Measurements from ENCODE around the gene WDR55. TPM values are rescaled to one million over a fixed set of nuclear protein-coding genes. Genes with fewer than 3 reads are reported as not detected.
A peak's percentile ranks its signal among the peaks of the same experiment; 100 is the strongest.

The WDR55 gene
- total and polyA plus RNA-seq, 2 of the 13 experiments (the other 11 are each of a cell fraction or from before 2014, with no cell fraction given) = 17.7 to 18.2 TPM

- TF ChIP-seq ISL2 (CRISPR knock-in tag; IDR thresholded peaks at IDR 0.05) = peak; percentile 80
- no peak for TF ChIP-seq ZBTB49 (CRISPR knock-in tag; IDR thresholded peaks at IDR 0.05; ENCODE audit: borderline replicate concordance)
- peak; percentile 17; the same call in 1 of the 2 replicates for TF ChIP-seq ZNF205 (CRISPR knock-in tag; IDR thresholded peaks at IDR 0.05)
- TF ChIP-seq, protein P1, sequence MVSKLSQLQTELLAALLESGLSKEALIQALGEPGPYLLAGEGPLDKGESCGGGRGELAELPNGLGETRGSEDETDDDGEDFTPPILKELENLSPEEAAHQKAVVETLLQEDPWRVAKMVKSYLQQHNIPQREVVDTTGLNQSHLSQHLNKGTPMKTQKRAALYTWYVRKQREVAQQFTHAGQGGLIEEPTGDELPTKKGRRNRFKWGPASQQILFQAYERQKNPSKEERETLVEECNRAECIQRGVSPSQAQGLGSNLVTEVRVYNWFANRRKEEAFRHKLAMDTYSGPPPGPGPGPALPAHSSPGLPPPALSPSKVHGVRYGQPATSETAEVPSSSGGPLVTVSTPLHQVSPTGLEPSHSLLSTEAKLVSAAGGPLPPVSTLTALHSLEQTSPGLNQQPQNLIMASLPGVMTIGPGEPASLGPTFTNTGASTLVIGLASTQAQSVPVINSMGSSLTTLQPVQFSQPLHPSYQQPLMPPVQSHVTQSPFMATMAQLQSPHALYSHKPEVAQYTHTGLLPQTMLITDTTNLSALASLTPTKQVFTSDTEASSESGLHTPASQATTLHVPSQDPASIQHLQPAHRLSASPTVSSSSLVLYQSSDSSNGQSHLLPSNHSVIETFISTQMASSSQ (IDR thresholded peaks at IDR 0.05; ENCODE audit: low read depth) = no peak
- TF ChIP-seq, protein P1 (CRISPR knock-in tag; IDR thresholded peaks at IDR 0.05; ENCODE audit: borderline replicate concordance) = no peak; the same call in 1 of the 2 replicates
- TF ChIP-seq THYN1 (CRISPR knock-in tag; IDR thresholded peaks at IDR 0.05; ENCODE audit: borderline replicate concordance, low read depth) = no peak
- peak; percentile 86 for TF ChIP-seq STAT6 (CRISPR knock-in tag; IDR thresholded peaks at IDR 0.05; ENCODE audit: borderline replicate concordance)
- no peak for TF ChIP-seq ZBTB33 (CRISPR knock-in tag; IDR thresholded peaks at IDR 0.05)
- TF ChIP-seq NFATC3 (CRISPR knock-in tag; IDR thresholded peaks at IDR 0.05) = no peak
- no peak for TF ChIP-seq PBX2 (CRISPR knock-in tag; IDR thresholded peaks at IDR 0.05)
- TF ChIP-seq RFX5 (IDR thresholded peaks at IDR 0.05; ENCODE audit: low read depth, low read length) = peak; percentile 9; the same call in 1 of the 2 replicates
- peak; percentile 96 for TF ChIP-seq ETV5 (CRISPR knock-in tag; IDR thresholded peaks at IDR 0.05; ENCODE audit: borderline replicate concordance)
- TF ChIP-seq ZNF432 (CRISPR knock-in tag; IDR thresholded peaks at IDR 0.05; ENCODE audit: borderline replicate concordance) = no peak
Observed at GRCh38 chr5:140690941-140691924, 26.5 kb downstream of the WDR55 start, which contains the start of the genes HARS1 and HARS2 (continued).

Measured in HepG2 (cell line).